GM19025 (cell line): ENCODE measurements around the gene SLC38A8.

ENCODE experiments used
- ATAC-seq: cut with Tn5 transposase; IDR thresholded peaks from one replicate; pipeline ENCODE4 v1.9.1; 2021; ENCODE audit warnings: mild to moderate bottlenecking, low read depth, moderate library complexity; ENCODE audit not compliant: unreplicated experiment

SLC38A8 gene

GRCh38 chr16:84050316-84050715 is 7.7 kb upstream of the SLC38A8 start:
- no peak for ATAC-seq

GRCh38 chr16:84049403-84050060 is 6.9 kb upstream of the SLC38A8 start:
- no peak for ATAC-seq

GRCh38 chr16:84048871-84049270 is 6.3 kb upstream of the SLC38A8 start:
- ATAC-seq, result no peak

- no peak for ATAC-seq
These were observed 5.7 kb upstream of the SLC38A8 start for GRCh38 chr16:84048270-84048669.

- no peak for ATAC-seq
These were observed 5.0 kb upstream of the SLC38A8 start for GRCh38 chr16:84047626-84048025.

GRCh38 chr16:84047206-84047605 is 4.6 kb upstream of the SLC38A8 start:
- ATAC-seq, result no peak

- ATAC-seq, result no peak
These were observed 3.3 kb upstream of the SLC38A8 start for GRCh38 chr16:84045818-84046470.

GRCh38 chr16:84045001-84045817 is 2.6 kb upstream of the SLC38A8 start:
- no peak for ATAC-seq

GRCh38 chr16:84044118-84044488 is 1.5 kb upstream of the SLC38A8 start:
- ATAC-seq, result no peak

GRCh38 chr16:84043486-84044117 is 1.0 kb upstream of the SLC38A8 start:
- ATAC-seq, result no peak

- ATAC-seq, result no peak
These were observed 387 bp upstream of the SLC38A8 start for GRCh38 chr16:84042879-84043485.

GRCh38 chr16:84041881-84042280 is 714 bp downstream of the SLC38A8 start:
- no peak for ATAC-seq

GRCh38 chr16:84040823-84041820 is 1.5 kb downstream of the SLC38A8 start:
- ATAC-seq, result no peak

GRCh38 chr16:84040226-84040822 is 2.3 kb downstream of the SLC38A8 start:
- no peak for ATAC-seq

GRCh38 chr16:84039696-84040095 is 2.9 kb downstream of the SLC38A8 start:
- ATAC-seq, result no peak

- ATAC-seq, result no peak
These were observed 4.1 kb downstream of the SLC38A8 start for GRCh38 chr16:84038469-84038868.

GRCh38 chr16:84036982-84037425 is 5.6 kb downstream of the SLC38A8 start:
- no peak for ATAC-seq

- no peak for ATAC-seq
These were observed 6.5 kb downstream of the SLC38A8 start for GRCh38 chr16:84036131-84036530.

- ATAC-seq, result no peak
These were observed 8.1 kb downstream of the SLC38A8 start for GRCh38 chr16:84034516-84034915.
